SJSA1 (cell line): ENCODE results near the gene TMEM39B. TPM values are rescaled to one million over a fixed set of nuclear protein-coding genes. Genes with fewer than 3 reads are reported as not detected.
A peak's percentile ranks its signal among the peaks of the same experiment; 100 is the strongest.
"Not testable (repeated sequence)": the region's sequence is repeated elsewhere in the genome, so short reads cannot be mapped to it uniquely, and the experiment has no call there.

Experiments used
- DNase-seq, 2 experiments: peaks; one replicate each; pipeline ENCODE4 v3.0.0-alpha.2; 2015 to 2020; ENCODE audit warnings: low spot score in 2 of 2, low read depth in 1 of 2
- H3K27ac ChIP-seq: fragments of 250-450 bp; sonication (Bioruptor Pico); 2 replicates; pipeline ENCODE4 v1.5.1; 2020; ENCODE audit warnings: mild to moderate bottlenecking, moderate library complexity
- H3K27me3 ChIP-seq: fragments of 250-450 bp; sonication (Bioruptor Pico); replicated peaks from 2 replicates; pipeline ENCODE4 v1.5.1; 2020; ENCODE audit warnings: mild to moderate bottlenecking, moderate library complexity
- H3K36me3 ChIP-seq: fragments of 250-450 bp; sonication (Bioruptor Pico); 2 replicates; pipeline ENCODE4 v1.5.1; 2020; ENCODE audit warnings: mild to moderate bottlenecking
- H3K4me1 ChIP-seq: fragments of 250-450 bp; sonication (Bioruptor Pico); replicated peaks from 2 replicates; pipeline ENCODE4 v1.6.1; 2021; ENCODE audit warnings: mild to moderate bottlenecking
- H3K4me3 ChIP-seq: fragments of 250-450 bp; sonication (Bioruptor Pico); 2 replicates; pipeline ENCODE4 v1.5.1; 2020; ENCODE audit warnings: mild to moderate bottlenecking
- H3K9me3 ChIP-seq: fragments of 250-450 bp; sonication (Bioruptor Pico); replicated peaks from 2 replicates; pipeline ENCODE4 v1.5.1; 2020; ENCODE audit warnings: mild to moderate bottlenecking
- total RNA-seq: library from RNA; depleted of rRNA; stranded (reverse); fragments of >200 nt; shearing (Covaris generic); gene quantifications from 2 replicates; pipeline ENCODE4 v1.2.3, GENCODE V29; 2014; rRNA removed

Gene TMEM39B
- total RNA-seq, 1 experiment from 2014 or later: 5.8 TPM

DNA sequence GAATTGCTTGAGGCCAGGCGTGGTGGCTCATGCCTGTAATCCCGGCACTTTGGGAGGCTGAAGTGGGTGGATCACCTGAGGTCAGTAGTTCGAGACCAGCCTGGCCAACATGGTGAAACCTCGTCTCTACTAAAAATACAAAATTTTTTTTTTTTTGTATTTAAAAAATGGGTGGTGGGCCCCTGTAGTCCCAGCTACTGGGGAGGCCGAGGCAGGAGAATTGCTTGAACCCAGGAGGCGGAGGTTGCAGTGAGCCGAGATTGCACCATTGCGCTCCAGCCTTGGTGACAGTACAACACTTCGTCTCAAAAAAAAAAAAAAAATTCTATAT lies 61.2 kb downstream of the TMEM39B start:
- not testable (repeated sequence) for H3K9me3 ChIP-seq, H3K4me3 ChIP-seq, DNase-seq, H3K27me3 ChIP-seq, H3K36me3 ChIP-seq
- Histone ChIP-seq H3K4me1 (peaks cover 24% of the 10 kb centered on the region), H3K27ac (peak overlapping the region; percentile 58)

DNA sequence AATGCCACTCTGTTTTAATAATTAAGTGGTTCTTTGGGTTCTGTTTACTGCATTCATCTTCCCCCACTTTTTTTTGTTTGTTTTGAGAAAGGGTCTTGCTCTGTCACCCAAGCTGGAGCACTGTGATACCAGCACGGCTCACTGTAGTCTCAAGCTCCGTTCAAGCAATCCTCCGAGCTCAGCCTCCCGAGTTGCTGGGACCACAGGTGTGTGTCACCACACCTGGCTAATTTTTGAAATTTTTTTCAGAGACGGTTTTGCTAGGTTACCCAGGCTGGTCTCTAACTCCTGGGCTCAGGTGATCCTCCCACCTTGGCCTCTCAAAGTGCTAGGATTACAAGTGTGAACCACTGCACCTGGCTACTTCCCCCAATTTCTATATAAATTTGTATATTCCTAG lies 64.4 kb downstream of the TMEM39B start:
- H3K4me1 ChIP-seq: peaks cover 27% of the 10 kb centered on the region
- H3K4me3 ChIP-seq: no peak overlapping the region
- no peak for DNase-seq
- no peak overlapping the region for H3K27ac ChIP-seq
- H3K36me3 ChIP-seq: no peaks in the 10 kb centered on the region; the same call in 1 of the 2 replicates
- no peaks in the 10 kb centered on the region for H3K9me3 ChIP-seq
- no peaks in the 10 kb centered on the region for H3K27me3 ChIP-seq

DNA sequence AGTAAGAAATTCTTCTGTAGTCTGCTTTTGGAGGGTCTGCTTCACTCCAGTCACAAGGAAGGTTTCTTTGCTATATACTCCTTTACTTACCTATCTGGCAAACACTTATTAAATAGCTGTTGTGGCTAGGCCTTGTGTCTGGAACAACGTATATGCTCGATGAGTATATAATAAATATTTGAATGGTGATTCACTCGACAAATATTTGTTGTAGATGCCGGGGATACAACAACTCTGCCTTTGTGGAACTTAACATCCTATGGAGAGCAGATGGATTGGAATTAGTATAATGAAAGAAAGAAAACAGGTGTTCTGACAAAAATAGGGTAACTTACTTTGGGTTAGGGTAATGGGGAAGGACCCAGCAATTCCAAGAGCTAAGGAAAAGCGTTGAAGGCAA lies 66.2 kb downstream of the TMEM39B start:
- Histone ChIP-seq H3K36me3 (0 out of 2 replicates have a peak, but pooled peaks cover 4% of the 10 kb centered on the region), H3K27ac (no peak overlapping the region), H3K4me3 (no peak overlapping the region), H3K4me1 (peaks cover 11% of the 10 kb centered on the region), H3K9me3 (no peaks in the 10 kb centered on the region; the same call in 1 of the 2 replicates), H3K27me3 (no peaks in the 10 kb centered on the region)
- peak in 1 of 2 experiments; percentile 16 for DNase-seq

DNA sequence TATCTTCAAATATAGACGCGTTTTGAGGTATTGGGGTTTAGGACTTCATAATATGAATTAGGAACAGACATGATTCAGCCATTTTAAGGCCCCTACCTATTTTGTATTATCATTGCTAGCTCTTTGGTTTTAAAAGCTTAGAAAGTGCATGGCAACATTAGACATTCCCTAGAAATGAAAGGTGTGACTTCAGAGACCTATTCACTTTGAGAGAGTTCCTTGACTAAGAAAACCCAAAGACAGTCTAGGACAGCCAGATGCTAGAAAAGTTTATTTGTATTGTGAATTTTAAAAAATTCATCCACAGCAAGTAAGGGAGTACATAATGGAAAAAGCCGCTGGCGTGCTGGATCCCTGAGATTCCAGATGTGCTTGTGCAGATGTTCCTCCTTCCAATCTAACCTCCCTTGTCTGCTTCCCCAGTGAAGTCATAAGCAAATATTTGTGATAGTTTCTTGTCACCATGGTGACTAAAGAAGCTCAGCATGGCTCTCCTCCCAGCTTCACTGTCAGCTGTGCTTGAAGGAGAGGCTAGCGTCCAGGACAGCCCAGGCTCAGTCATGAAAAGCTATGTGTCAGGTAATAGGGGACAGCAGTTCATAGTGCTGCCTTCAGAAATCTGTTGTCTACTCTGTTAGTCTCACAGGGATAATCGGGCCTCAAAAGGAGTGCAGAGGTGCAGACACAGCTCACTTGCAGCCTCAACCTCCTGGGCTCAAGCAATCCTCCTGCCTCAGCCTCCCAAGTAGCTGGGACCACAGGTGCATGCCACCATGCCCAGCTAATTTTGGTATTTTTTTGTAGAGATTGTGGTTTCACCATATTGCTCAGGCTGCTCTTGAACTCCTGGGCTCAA lies 69.9 kb downstream of the TMEM39B start:
- DNase-seq: peak in 1 of 2 experiments; percentile 13
- H3K4me3 ChIP-seq: no peak overlapping the region
- H3K36me3 ChIP-seq: peaks cover 8% of the 10 kb centered on the region; the same call in 1 of the 2 replicates
- H3K27ac ChIP-seq: no peak overlapping the region
- peaks cover 11% of the 10 kb centered on the region for H3K4me1 ChIP-seq
- H3K27me3 ChIP-seq: no peaks in the 10 kb centered on the region
- H3K9me3 ChIP-seq: peaks cover 2% of the 10 kb centered on the region; the same call in 1 of the 2 replicates

DNA sequence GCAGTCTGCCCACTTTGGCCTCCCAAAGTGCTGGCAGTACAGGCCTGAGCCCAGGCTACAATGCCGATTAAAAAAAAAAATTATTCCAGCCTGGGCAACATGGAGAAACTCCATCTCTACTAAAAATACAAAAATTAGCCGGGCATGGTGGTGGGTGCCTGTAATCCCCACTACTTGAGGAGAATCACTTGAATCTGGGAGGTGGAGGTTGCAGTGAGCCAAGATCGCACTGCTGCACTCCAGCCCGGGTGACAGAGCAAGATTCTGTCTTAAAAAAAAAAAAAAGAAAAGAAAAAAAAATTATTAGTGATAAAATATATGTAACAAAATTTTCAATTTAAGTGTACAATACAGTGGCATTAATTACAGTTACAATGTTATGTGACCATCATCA lies 70.6 kb downstream of the TMEM39B start:
- not testable (repeated sequence) for H3K27ac ChIP-seq, H3K27me3 ChIP-seq, H3K4me3 ChIP-seq, H3K4me1 ChIP-seq, H3K9me3 ChIP-seq, DNase-seq
- peaks cover 12% of the 10 kb centered on the region; the same call in 1 of the 2 replicates for H3K36me3 ChIP-seq

DNA sequence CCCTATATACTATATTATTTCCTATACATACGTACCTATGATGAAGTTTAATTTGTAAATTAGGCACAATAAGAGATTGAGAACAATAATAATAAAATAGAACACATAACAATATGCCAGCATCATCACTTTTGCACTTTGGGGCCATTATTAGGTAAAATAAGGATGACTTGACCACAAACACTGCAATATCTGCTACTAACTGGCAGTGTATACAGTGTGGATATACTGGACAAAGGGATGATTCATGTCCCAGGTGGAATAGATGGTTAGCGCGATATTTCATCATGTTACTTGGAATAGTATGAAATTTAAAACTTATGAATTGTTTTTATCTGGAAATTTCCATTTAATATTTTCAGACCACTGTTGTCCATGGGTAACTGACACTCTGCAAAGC lies 71.3 kb downstream of the TMEM39B start:
- Histone ChIP-seq H3K9me3 (peaks cover 2% of the 10 kb centered on the region; the same call in 1 of the 2 replicates), H3K36me3 (peaks cover 12% of the 10 kb centered on the region; the same call in 1 of the 2 replicates), H3K27me3 (no peaks in the 10 kb centered on the region), H3K27ac (no peak overlapping the region), H3K4me3 (no peak overlapping the region), H3K4me1 (peaks cover 2% of the 10 kb centered on the region)
- no peak for DNase-seq

DNA sequence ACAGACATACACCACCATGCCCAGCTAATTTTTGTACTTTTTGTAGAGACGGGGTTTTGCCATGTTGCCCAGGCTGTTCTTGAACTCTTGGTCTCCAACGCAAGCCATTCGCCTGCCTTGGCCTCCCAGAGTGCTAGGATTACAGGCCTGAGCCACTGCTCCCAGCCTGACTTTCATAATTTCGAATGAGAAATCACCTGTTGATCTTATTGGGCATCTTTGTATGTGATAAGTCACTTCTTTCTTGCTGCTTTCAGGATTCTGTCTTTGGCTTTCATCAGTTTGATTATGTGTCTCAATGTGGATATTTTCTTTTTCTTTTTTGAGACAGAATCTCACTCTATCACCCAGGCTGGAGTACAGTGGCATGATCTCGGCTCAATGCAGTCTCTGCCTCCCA lies 75.1 kb downstream of the TMEM39B start:
- H3K36me3 ChIP-seq: peaks cover 12% of the 10 kb centered on the region; the same call in 1 of the 2 replicates
- H3K9me3 ChIP-seq, H3K27me3 ChIP-seq, H3K4me1 ChIP-seq, H3K27ac ChIP-seq, DNase-seq, H3K4me3 ChIP-seq: not testable (repeated sequence)

DNA sequence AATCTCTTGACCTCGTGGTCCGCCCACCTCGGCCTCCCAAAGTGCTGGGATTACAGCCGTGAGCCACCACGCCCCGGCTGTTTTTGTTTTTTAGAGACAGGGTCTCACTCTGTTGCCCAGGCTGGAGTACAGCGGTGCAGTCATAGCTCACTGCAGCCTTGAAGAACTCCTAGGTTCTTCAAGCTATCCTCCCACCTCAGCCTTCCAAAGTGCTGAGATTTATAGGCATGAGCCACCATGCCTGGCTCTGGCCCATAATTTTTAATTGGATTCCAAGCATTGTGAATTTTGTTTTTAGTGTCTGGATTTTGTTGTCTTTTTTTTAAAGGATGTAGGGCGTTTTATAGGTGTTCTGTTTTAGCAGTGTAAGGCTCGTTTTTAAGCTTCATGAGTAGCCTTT lies 78.1 kb downstream of the TMEM39B start:
- H3K27ac ChIP-seq: no peak overlapping the region

DNA sequence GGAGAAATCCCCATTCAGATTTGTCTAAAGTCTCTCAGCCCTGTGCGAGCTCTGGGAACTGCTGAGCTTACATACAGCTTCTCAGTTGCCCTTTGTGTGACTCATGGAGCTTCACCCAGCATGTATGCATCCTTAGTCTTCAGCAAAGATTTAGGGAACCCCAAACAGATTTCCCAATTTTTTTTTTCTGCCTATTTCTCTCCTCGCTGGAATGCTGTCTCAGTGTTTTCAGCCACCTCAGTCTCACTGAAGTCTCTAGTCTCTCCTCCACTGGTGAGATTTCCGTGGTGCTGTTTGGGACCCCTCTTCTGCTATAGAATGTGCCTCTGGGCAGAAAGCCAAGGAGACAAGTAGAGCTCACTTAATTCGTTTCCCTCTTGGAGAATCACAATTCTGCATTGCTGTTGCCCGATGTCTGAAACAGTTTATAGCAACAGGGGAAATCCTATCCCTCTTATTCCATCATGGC lies 78.6 kb downstream of the TMEM39B start:
- Histone ChIP-seq H3K4me3 (no peak overlapping the region), H3K4me1 (no peaks in the 10 kb centered on the region), H3K36me3 (peaks cover 17% of the 10 kb centered on the region), H3K9me3 (0 out of 2 replicates have a peak, but pooled peaks cover 2% of the 10 kb centered on the region), H3K27ac (no peak overlapping the region), H3K27me3 (no peaks in the 10 kb centered on the region)
- DNase-seq: peak in 1 of 2 experiments; percentile 26

More for the DNA sequence above, 78.1 kb downstream of the TMEM39B start:
- peaks cover 13% of the 10 kb centered on the region for H3K36me3 ChIP-seq
- H3K27me3 ChIP-seq: no peaks in the 10 kb centered on the region
- H3K4me1 ChIP-seq: no peaks in the 10 kb centered on the region
- DNase-seq: no peak
- H3K4me3 ChIP-seq: no peak overlapping the region
- 0 out of 2 replicates have a peak, but pooled peaks cover 2% of the 10 kb centered on the region for H3K9me3 ChIP-seq

Other genes with a start within 250 kb of the TMEM39B start
- 287 and 325 TPM in 2 replicates for gene PTP4A2, start 134.6 kb upstream of the TMEM39B start, total RNA-seq
- gene KHDRBS1, start 59.1 kb upstream of the TMEM39B start, total RNA-seq: 61.1 and 74.6 TPM in 2 replicates
- gene KPNA6, start 35.1 kb downstream of the TMEM39B start, total RNA-seq: 45.4 and 54.4 TPM in 2 replicates
- 65.4 and 101 TPM in 2 replicates for gene TXLNA, start 106.7 kb downstream of the TMEM39B start, total RNA-seq
- 22.1 and 38.9 TPM in 2 replicates for gene CCDC28B, start 127.7 kb downstream of the TMEM39B start, total RNA-seq
- 4.4 and 5.6 TPM in 2 replicates for gene IQCC, start 132.7 kb downstream of the TMEM39B start, total RNA-seq
- gene DCDC2B, start 136.2 kb downstream of the TMEM39B start, total RNA-seq: not detected in 2 replicates
- 9.2 and 13.5 TPM in 2 replicates for gene TMEM234, start 149.4 kb downstream of the TMEM39B start, total RNA-seq
- gene EIF3I, start 149.5 kb downstream of the TMEM39B start, total RNA-seq: 424 and 465 TPM in 2 replicates
- 0.19 and 0.24 TPM in 2 replicates for gene FAM167B, start 174.3 kb downstream of the TMEM39B start, total RNA-seq
- not detected in 2 replicates for gene LCK, start 178.3 kb downstream of the TMEM39B start, total RNA-seq
- gene HDAC1, start 219.1 kb downstream of the TMEM39B start, total RNA-seq: 144 and 191 TPM in 2 replicates